A549 (cell line): Measurements from ENCODE around the gene CD82. TPM values are rescaled to one million over a fixed set of nuclear protein-coding genes. Genes with fewer than 3 reads are reported as not detected.

ENCODE experiments used
- ATAC-seq, 2 experiments: fragments of 200-7000 bp in 1 of 2; fragments of >200 bp in 1 of 2; cut with Nextera tagmentation in 1 of 2; cut with Tn5 transposase in 1 of 2; 3 replicates each; pipeline versions ENCODE4 v1.8.0 to v1.9.1; 2018 to 2020; ENCODE audit warnings: mild to moderate bottlenecking in 1 of 2, moderate library complexity in 1 of 2
- CTCF ChIA-PET: fragments of 300-600 bp; sonication (Branson Sonifier 250); formaldehyde crosslinking; extraction: SDS; loops from one replicate; lab custom pipeline; 2021; ENCODE audit warnings: antibody characterized with exemption, inconsistent platforms; lab: Yijun Ruan, JAX
- POLR2A ChIA-PET: fragments of 350-600 bp; formaldehyde crosslinking; extraction: SDS; loops from one replicate; lab custom pipeline; 2021; ENCODE audit warnings: antibody characterized with exemption, inconsistent platforms; lab: Yijun Ruan, JAX
- DNase-seq, 2 experiments: peaks; one replicate each; pipeline versions ENCODE4 v3.0.0 to v3.0.0-alpha.2; 2011 to 2016; ENCODE audit warnings: low read depth in 1 of 2, low spot score in 1 of 2
- FAIRE-seq: peaks from 2 replicates; lab custom pipeline; 2011; peaks lifted over from hg19 to GRCh38; lab: Jason Lieb, UNC
- H3K27ac ChIP-seq, 2 experiments: fragments of >200 bp; sonication (Bioruptor Twin); formaldehyde crosslinking; 3 replicates each; pipeline ENCODE4 v1.5.1; 2016 to 2017
- H3K4me1 ChIP-seq: fragments of >200 bp; sonication (Bioruptor Twin); formaldehyde crosslinking; 3 replicates; pipeline ENCODE4 v1.6.1; 2016
- H3K4me2 ChIP-seq: fragments of >200 bp; sonication (Bioruptor Twin); formaldehyde crosslinking; 3 replicates; pipeline ENCODE4 v1.6.1; 2016
- H3K4me3 ChIP-seq: fragments of >200 bp; sonication (Bioruptor Twin); formaldehyde crosslinking; 3 replicates; pipeline ENCODE4 v1.5.1; 2016
- H3K9me3 ChIP-seq: fragments of >200 bp; sonication (Bioruptor Twin); formaldehyde crosslinking; 3 replicates; pipeline ENCODE4 v1.6.1; 2016
- CBX2 ChIP-seq: fragments of 200-600 bp; sonication (generic); IDR thresholded peaks from 2 replicates; pipeline ENCODE4 v1.6.1; 2016; ENCODE audit warnings: low read depth, mild to moderate bottlenecking, borderline replicate concordance
- CEBPB ChIP-seq, 2 experiments: fragments of >200 bp in 1 of 2; sonication (Bioruptor Twin) in 1 of 2; formaldehyde crosslinking in 1 of 2; IDR thresholded peaks; 2 replicates each; pipeline ENCODE4 v1.6.1; 2012 to 2016
- CHD2 ChIP-seq: fragments of 150-350 bp; IDR thresholded peaks from 2 replicates; pipeline ENCODE4 v1.6.1; 2014; ENCODE audit warnings: low read length; ENCODE audit not compliant: partially characterized antibody
- CHD4 ChIP-seq: fragments of 200-600 bp; sonication (generic); IDR thresholded peaks from 2 replicates; pipeline ENCODE4 v1.6.1; 2016; ENCODE audit warnings: antibody characterized with exemption, mild to moderate bottlenecking, borderline replicate concordance
- EHF ChIP-seq: fragments of 250-450 bp; sonication (Bioruptor Pico); IDR thresholded peaks from 2 replicates; pipeline ENCODE4 v1.5.0; 2020; ENCODE audit warnings: mild to moderate bottlenecking
- EP300 ChIP-seq, 2 experiments: fragments of >200 bp; sonication (Bioruptor Twin); formaldehyde crosslinking; IDR thresholded peaks; 2 replicates in 1 of 2; 3 replicates in 1 of 2; pipeline ENCODE4 v1.6.1; 2016 to 2017
- FOSB ChIP-seq: fragments of 250-450 bp; sonication (Bioruptor Pico); IDR thresholded peaks from 2 replicates; pipeline ENCODE4 v1.5.0; 2020; ENCODE audit warnings: mild to moderate bottlenecking, moderate library complexity
- FOSL2 ChIP-seq, 2 experiments: fragments of 450-650 bp in 1 of 2; fragments of >200 bp in 1 of 2; sonication (Bioruptor Twin) in 1 of 2; formaldehyde crosslinking; IDR thresholded peaks; 2 replicates each; pipeline versions ENCODE4 v1.5.0 to v1.6.1; 2016 to 2020; ENCODE audit warnings: mild to moderate bottlenecking in 1 of 2, moderate library complexity in 1 of 2
- FOXS1 ChIP-seq: fragments of 250-450 bp; sonication (Bioruptor Pico); IDR thresholded peaks from 2 replicates; pipeline ENCODE4 v1.5.0; 2020; ENCODE audit warnings: mild to moderate bottlenecking, moderate library complexity
- HDAC2 ChIP-seq: fragments of 200-600 bp; sonication (generic); IDR thresholded peaks from 2 replicates; pipeline ENCODE4 v1.6.1; 2016
- KDM1A ChIP-seq: fragments of 200-600 bp; sonication (generic); IDR thresholded peaks from 2 replicates; pipeline ENCODE4 v1.6.1; 2016; ENCODE audit warnings: low read depth, mild to moderate bottlenecking
- NFE2L2 ChIP-seq: fragments of 150-350 bp; conservative IDR thresholded peaks from 2 replicates; pipeline ENCODE4 v1.6.1; 2014; ENCODE audit warnings: low read length
- NPAS2 ChIP-seq: fragments of 250-450 bp; sonication (Bioruptor Pico); IDR thresholded peaks from 2 replicates; pipeline ENCODE4 v1.8.0; 2022; ENCODE audit warnings: mild to moderate bottlenecking, moderate library complexity, borderline replicate concordance
- NR3C1 ChIP-seq: fragments of >200 bp; sonication (Bioruptor Twin); formaldehyde crosslinking; IDR thresholded peaks from 3 replicates; pipeline ENCODE4 v1.6.1; 2017
- PHF8 ChIP-seq: fragments of 200-600 bp; sonication (generic); IDR thresholded peaks from 2 replicates; pipeline ENCODE4 v1.6.1; 2016; ENCODE audit warnings: low read depth, mild to moderate bottlenecking, antibody characterized with exemption, moderate library complexity, borderline replicate concordance
- RARB ChIP-seq: fragments of 250-450 bp; sonication (Bioruptor Pico); IDR thresholded peaks from 2 replicates; pipeline ENCODE4 v1.8.0; 2021; ENCODE audit warnings: mild to moderate bottlenecking, moderate library complexity
- RCOR1 ChIP-seq: fragments of 150-350 bp; IDR thresholded peaks from 2 replicates; pipeline ENCODE4 v1.6.1; 2014; ENCODE audit warnings: antibody characterized with exemption, low read length, low read depth
- RFX5 ChIP-seq: fragments of 450-650 bp; IDR thresholded peaks from 2 replicates; pipeline ENCODE4 v1.7.1; 2014; ENCODE audit warnings: antibody characterized with exemption, mild to moderate bottlenecking, moderate library complexity
- RNF2 ChIP-seq: fragments of 200-600 bp; sonication (generic); IDR thresholded peaks from 2 replicates; pipeline ENCODE4 v1.6.1; 2016; ENCODE audit warnings: low read depth, mild to moderate bottlenecking, antibody characterized with exemption, moderate library complexity, borderline replicate concordance
- SMC3 ChIP-seq: fragments of >200 bp; sonication (Bioruptor Twin); formaldehyde crosslinking; IDR thresholded peaks from 3 replicates; pipeline ENCODE4 v1.6.1; 2018; ENCODE audit warnings: inconsistent platforms
- TP53 ChIP-seq: fragments of 250-450 bp; sonication (Bioruptor Pico); IDR thresholded peaks from 2 replicates; pipeline ENCODE4 v1.5.0; 2021; ENCODE audit warnings: mild to moderate bottlenecking, moderate library complexity
- ZNF302 ChIP-seq: fragments of 250-450 bp; sonication (Bioruptor Pico); IDR thresholded peaks from 2 replicates; pipeline ENCODE4 v1.9.0; 2021; ENCODE audit warnings: inconsistent platforms, mild to moderate bottlenecking, moderate library complexity
- ZSCAN20 ChIP-seq: fragments of 250-450 bp; sonication (Bioruptor Pico); IDR thresholded peaks from 2 replicates; pipeline ENCODE4 v1.8.0; 2022; ENCODE audit warnings: mild to moderate bottlenecking, moderate library complexity
- WGBS: methylation state at CpG from one replicate; pipeline ENCODE4 v1.1.6; 2017; ENCODE audit errors: missing lambda C conversion rate; 5-methylcytosine and 5-hydroxymethylcytosine counted together
- polyA plus RNA-seq, 4 experiments: library from polyadenylated mRNA; depleted of rRNA in 3 of 4; stranded (reverse); fragments of >200 nt; fragmentation: RNase III in 1 of 4; extraction: RNeasy Plus Mini Kit Qiagen cat#74134 plus additional on column Dnase treatment in 1 of 4; gene quantifications; 2 replicates in 3 of 4; 3 replicates in 1 of 4; pipeline ENCODE4 v1.2.3, GENCODE V29; 2011 to 2017
- TF ChIP-seq, protein P1 (sequence below): fragments of 200-600 bp; sonication (generic); IDR thresholded peaks from 2 replicates; pipeline ENCODE4 v1.6.1; 2016; ENCODE audit warnings: antibody characterized with exemption, mild to moderate bottlenecking, moderate library complexity
- TF ChIP-seq, protein P2 (sequence below): IDR thresholded peaks from 2 replicates; pipeline ENCODE4 v1.6.1; 2012
- TF ChIP-seq, protein P3 (sequence below): fragments of >200 bp; sonication (Bioruptor Twin); formaldehyde crosslinking; IDR thresholded peaks from 2 replicates; pipeline ENCODE4 v1.6.1; 2016
- TF ChIP-seq, protein P4 (sequence below): fragments of >200 bp; sonication (Bioruptor Twin); formaldehyde crosslinking; IDR thresholded peaks from 3 replicates; pipeline ENCODE4 v1.5.1; 2016
- TF ChIP-seq, protein P5 (sequence below): fragments of 150-350 bp; IDR thresholded peaks from 2 replicates; pipeline ENCODE4 v1.6.1; 2014; ENCODE audit warnings: low read depth, mild to moderate bottlenecking, low read length

Gene CD82
- polyA plus RNA-seq, 2 of the 4 experiments (the other 2 are of a cell fraction) = 2.8 to 3.2 TPM

DNA sequence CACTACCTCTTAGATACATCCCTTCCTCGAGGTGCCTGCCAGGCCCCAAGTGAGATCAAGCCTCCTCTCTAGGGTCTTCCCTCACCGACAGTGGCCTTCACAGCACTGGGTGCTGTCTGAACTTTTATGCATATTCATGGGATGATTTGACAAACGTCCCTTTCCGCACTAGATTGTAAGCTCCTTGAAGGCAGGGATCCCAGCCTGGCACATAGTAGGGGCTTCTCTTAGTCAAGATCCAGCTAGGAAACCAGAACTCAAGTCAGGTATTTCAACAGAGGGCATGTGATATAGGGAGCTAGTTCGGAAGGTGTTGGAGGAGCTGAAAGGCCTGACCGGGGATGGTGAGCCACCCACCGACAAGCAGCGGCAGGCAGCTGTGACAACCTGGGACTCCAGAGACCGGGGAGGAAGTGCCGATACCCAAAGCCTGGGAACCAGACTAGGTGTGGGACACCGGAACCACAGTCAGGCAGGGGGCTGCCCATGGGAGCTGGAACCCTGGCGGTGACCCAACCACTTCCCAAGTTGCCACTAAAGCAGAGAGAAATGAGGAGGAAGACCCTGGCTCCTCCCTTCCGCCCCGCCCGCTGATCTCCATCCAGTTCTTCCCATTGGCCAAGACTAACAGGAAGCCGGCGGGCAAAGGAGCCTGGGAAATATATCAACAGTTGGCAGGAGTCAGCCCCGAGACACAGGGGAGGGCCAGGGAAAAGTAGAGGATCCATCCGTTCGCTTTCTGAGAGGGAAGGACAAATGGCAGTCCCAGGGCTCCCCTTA, 39.8 kb upstream of the CD82 start:
- Histone ChIP-seq H3K9me3 (no peaks in the 10 kb centered on the region), H3K4me2 (no peak overlapping the region), H3K27ac (no peak overlapping the region), H3K4me1 (peaks cover 16% of the 10 kb centered on the region; the same call in 2 of the 3 replicates), H3K4me3 (no peak overlapping the region)
- no peak for DNase-seq
- FAIRE-seq = no peak
- POLR2A ChIA-PET = no interaction called here
- CTCF ChIA-PET = interaction anchor here (0.7 to 5.4 kb wide), 5 partner anchors 12 to 431 kb away, joined by 3 to 71 read pairs (median 3); no protein-coding TSS in a partner anchor
- ATAC-seq = no peak
- TF ChIP-seq HDAC2 (no peak), FOXS1 (CRISPR knock-in tag) (no peak), CHD4 (no peak), EP300 (IDR thresholded peaks at IDR 0.05) (no peak), KDM1A (no peak), RNF2 (no peak), NR3C1 (no peak), EHF (CRISPR knock-in tag) (no peak), SMC3 (no peak), RCOR1 (no peak)
- TF ChIP-seq, protein P1, sequence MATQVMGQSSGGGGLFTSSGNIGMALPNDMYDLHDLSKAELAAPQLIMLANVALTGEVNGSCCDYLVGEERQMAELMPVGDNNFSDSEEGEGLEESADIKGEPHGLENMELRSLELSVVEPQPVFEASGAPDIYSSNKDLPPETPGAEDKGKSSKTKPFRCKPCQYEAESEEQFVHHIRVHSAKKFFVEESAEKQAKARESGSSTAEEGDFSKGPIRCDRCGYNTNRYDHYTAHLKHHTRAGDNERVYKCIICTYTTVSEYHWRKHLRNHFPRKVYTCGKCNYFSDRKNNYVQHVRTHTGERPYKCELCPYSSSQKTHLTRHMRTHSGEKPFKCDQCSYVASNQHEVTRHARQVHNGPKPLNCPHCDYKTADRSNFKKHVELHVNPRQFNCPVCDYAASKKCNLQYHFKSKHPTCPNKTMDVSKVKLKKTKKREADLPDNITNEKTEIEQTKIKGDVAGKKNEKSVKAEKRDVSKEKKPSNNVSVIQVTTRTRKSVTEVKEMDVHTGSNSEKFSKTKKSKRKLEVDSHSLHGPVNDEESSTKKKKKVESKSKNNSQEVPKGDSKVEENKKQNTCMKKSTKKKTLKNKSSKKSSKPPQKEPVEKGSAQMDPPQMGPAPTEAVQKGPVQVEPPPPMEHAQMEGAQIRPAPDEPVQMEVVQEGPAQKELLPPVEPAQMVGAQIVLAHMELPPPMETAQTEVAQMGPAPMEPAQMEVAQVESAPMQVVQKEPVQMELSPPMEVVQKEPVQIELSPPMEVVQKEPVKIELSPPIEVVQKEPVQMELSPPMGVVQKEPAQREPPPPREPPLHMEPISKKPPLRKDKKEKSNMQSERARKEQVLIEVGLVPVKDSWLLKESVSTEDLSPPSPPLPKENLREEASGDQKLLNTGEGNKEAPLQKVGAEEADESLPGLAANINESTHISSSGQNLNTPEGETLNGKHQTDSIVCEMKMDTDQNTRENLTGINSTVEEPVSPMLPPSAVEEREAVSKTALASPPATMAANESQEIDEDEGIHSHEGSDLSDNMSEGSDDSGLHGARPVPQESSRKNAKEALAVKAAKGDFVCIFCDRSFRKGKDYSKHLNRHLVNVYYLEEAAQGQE = no peak
- TF ChIP-seq, protein P2, sequence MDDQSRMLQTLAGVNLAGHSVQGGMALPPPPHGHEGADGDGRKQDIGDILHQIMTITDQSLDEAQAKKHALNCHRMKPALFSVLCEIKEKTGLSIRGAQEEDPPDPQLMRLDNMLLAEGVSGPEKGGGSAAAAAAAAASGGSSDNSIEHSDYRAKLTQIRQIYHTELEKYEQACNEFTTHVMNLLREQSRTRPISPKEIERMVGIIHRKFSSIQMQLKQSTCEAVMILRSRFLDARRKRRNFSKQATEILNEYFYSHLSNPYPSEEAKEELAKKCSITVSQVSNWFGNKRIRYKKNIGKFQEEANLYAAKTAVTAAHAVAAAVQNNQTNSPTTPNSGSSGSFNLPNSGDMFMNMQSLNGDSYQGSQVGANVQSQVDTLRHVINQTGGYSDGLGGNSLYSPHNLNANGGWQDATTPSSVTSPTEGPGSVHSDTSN = no peak
- TF ChIP-seq, protein P3, sequence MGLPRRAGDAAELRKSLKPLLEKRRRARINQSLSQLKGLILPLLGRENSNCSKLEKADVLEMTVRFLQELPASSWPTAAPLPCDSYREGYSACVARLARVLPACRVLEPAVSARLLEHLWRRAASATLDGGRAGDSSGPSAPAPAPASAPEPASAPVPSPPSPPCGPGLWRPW = no peak
- 78% methylated on average over 20 of the region's 20 CpGs for WGBS

DNA sequence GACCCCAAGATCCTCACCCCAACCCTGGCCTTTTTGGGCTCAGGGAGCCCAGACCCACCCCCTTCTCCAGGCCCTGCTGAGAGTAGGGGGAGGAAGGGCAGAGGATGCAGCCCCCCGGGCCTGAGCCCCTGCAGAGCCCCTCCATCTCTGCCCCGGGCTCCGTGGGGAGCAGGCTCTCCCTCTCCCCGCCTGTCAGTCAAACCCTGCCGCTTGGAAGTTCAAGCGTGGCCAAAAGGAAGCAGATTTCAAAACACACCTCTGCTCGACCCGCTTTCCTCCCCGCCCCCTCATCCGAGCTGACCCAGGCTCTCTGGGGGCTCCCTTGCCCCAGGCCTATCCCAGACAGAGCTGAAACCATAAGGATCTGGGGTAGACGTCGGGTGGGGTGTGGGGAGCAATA, 39.0 kb upstream of the CD82 start:
- peaks cover 17% of the 10 kb centered on the region; the same call in 2 of the 3 replicates for H3K4me1 ChIP-seq
- no peak overlapping the region for H3K4me3 ChIP-seq
- ChIA-PET CTCF (interaction anchor here (0.6 to 5.4 kb wide), 3 partner anchors 11 to 206 kb away, joined by 3 to 71 read pairs (median 4); no protein-coding TSS in a partner anchor), POLR2A (no interaction called here)
- ATAC-seq = no peak
- WGBS = 78% methylated on average over 10 of the region's 12 CpGs
- no peak overlapping the region for H3K27ac ChIP-seq
- no peak for DNase-seq
- H3K4me2 ChIP-seq = no peak overlapping the region
- H3K9me3 ChIP-seq = no peaks in the 10 kb centered on the region
- FAIRE-seq = no peak
- TF ChIP-seq CHD2 = no peak
- TF ChIP-seq, protein P4, sequence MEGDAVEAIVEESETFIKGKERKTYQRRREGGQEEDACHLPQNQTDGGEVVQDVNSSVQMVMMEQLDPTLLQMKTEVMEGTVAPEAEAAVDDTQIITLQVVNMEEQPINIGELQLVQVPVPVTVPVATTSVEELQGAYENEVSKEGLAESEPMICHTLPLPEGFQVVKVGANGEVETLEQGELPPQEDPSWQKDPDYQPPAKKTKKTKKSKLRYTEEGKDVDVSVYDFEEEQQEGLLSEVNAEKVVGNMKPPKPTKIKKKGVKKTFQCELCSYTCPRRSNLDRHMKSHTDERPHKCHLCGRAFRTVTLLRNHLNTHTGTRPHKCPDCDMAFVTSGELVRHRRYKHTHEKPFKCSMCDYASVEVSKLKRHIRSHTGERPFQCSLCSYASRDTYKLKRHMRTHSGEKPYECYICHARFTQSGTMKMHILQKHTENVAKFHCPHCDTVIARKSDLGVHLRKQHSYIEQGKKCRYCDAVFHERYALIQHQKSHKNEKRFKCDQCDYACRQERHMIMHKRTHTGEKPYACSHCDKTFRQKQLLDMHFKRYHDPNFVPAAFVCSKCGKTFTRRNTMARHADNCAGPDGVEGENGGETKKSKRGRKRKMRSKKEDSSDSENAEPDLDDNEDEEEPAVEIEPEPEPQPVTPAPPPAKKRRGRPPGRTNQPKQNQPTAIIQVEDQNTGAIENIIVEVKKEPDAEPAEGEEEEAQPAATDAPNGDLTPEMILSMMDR = no peak
- no peak for TF ChIP-seq RFX5
- no peak for TF ChIP-seq FOSB (CRISPR knock-in tag)
- TF ChIP-seq CEBPB (IDR thresholded peaks at IDR 0.05) = no peak
- no peak for TF ChIP-seq NPAS2 (CRISPR knock-in tag)
- no peak for TF ChIP-seq PHF8
- TF ChIP-seq ZSCAN20 = no peak
- TF ChIP-seq ZNF302 (CRISPR knock-in tag) = no peak
- TF ChIP-seq RARB (CRISPR knock-in tag) = no peak
- TF ChIP-seq, protein P2 = no peak
- TF ChIP-seq NFE2L2 = no peak
- TF ChIP-seq, protein P5, sequence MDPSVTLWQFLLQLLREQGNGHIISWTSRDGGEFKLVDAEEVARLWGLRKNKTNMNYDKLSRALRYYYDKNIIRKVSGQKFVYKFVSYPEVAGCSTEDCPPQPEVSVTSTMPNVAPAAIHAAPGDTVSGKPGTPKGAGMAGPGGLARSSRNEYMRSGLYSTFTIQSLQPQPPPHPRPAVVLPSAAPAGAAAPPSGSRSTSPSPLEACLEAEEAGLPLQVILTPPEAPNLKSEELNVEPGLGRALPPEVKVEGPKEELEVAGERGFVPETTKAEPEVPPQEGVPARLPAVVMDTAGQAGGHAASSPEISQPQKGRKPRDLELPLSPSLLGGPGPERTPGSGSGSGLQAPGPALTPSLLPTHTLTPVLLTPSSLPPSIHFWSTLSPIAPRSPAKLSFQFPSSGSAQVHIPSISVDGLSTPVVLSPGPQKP = no peak
- no peak for TF ChIP-seq TP53 (CRISPR knock-in tag)
- TF ChIP-seq CBX2 = no peak
- no peak for TF ChIP-seq RCOR1
- TF ChIP-seq FOSL2 (IDR thresholded peaks at IDR 0.05) = no peak
- no peak for TF ChIP-seq FOSL2 (CRISPR knock-in tag; IDR thresholded peaks at IDR 0.05)
